Smooth muscle cell of the brain vasculature (primary cell): Measurements from ENCODE around the gene TSSK6.

Experiments
- DNase-seq: peaks from one replicate; pipeline ENCODE4 v3.0.0-alpha.2; 2012; ENCODE audit warnings: low read depth, low spot score

The TSSK6 gene

GRCh38 chr19:19530889-19531288, 15.5 kb upstream of the TSSK6 start:
- no peak for DNase-seq

GRCh38 chr19:19530423-19530804, 15.1 kb upstream of the TSSK6 start:
- DNase-seq = no peak

GRCh38 chr19:19529783-19530422, 14.6 kb upstream of the TSSK6 start:
- no peak for DNase-seq

GRCh38 chr19:19528721-19529490, 13.6 kb upstream of the TSSK6 start, which contains the start of gene YJEFN3:
TSS of gene YJEFN3 (plus strand) at chr19:19528911. CDS start at chr19:19528933, 22 bp downstream.
- DNase-seq = no peak

- no peak for DNase-seq
Measured at GRCh38 chr19:19527674-19528625, 12.6 kb upstream of the TSSK6 start.

GRCh38 chr19:19527371-19527656, 12.0 kb upstream of the TSSK6 start:
- no peak for DNase-seq

- DNase-seq = no peak
Measured at GRCh38 chr19:19526581-19527370, 11.4 kb upstream of the TSSK6 start.

GRCh38 chr19:19525611-19526380, 10.4 kb upstream of the TSSK6 start:
- DNase-seq = no peak

- DNase-seq = no peak
Measured at GRCh38 chr19:19524053-19524452, 8.7 kb upstream of the TSSK6 start.

GRCh38 chr19:19523177-19523576, 7.8 kb upstream of the TSSK6 start:
- DNase-seq = no peak

- DNase-seq = no peak
Measured at GRCh38 chr19:19520989-19521388, 5.6 kb upstream of the TSSK6 start.

- DNase-seq = no peak
Measured at GRCh38 chr19:19517235-19517619, 1.9 kb upstream of the TSSK6 start.

GRCh38 chr19:19515642-19516519, 533 bp upstream of the TSSK6 start, which contains the start of gene NDUFA13:
TSS of gene NDUFA13 (plus strand) at chr19:19516225. CDS start at chr19:19516239, 14 bp downstream.
- DNase-seq = peak; percentile 84

GRCh38 chr19:19514215-19514657, 1.1 kb downstream of the TSSK6 start:
- DNase-seq = no peak

GRCh38 chr19:19513682-19514081, 1.7 kb downstream of the TSSK6 start:
- DNase-seq = no peak

GRCh38 chr19:19510432-19510831, 4.9 kb downstream of the TSSK6 start:
- no peak for DNase-seq

GRCh38 chr19:19508217-19508616, 7.1 kb downstream of the TSSK6 start:
- DNase-seq = no peak

GRCh38 chr19:19507354-19507753, 8.0 kb downstream of the TSSK6 start:
- no peak for DNase-seq

GRCh38 chr19:19506592-19506991, 8.8 kb downstream of the TSSK6 start:
- no peak for DNase-seq
